ENCODE results near the gene KLHL7. TPM values are rescaled to one million over a fixed set of nuclear protein-coding genes. Genes with fewer than 3 reads are reported as not detected.

KLHL7 gene
- total and polyA plus RNA-seq, 9 of the 15 experiments (the other 6 are each of a cell fraction or from before 2014, with no cell fraction given) = 4.2 to 63.1 (median 32.3) TPM

DNA sequence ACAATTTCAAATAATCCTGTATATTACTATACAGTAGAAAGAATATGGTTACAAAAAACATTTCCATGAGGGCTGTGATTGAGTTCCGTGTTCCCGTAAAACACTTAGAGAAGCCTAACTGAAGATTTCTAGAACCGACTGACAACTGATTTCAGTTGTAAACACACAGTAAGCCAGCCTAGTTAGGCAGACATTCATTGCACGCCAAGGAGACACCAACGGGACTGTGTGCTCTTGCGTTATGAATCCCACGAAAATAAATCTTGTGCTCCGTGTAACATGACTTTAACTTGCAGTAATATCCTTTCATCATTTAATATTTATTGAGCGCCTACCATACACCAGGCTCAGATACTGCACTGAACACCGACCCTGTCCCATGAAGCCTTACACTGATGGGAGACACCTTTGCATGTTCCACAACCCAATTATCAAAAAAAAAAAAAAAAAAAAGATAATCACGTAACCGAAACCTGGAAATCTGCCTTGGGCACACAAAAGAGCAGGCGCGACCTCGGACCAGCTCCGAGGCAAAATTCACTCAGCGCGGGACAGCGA lies 420 bp upstream of the KLHL7 start (continued):
- TF ChIP-seq, protein P1, sequence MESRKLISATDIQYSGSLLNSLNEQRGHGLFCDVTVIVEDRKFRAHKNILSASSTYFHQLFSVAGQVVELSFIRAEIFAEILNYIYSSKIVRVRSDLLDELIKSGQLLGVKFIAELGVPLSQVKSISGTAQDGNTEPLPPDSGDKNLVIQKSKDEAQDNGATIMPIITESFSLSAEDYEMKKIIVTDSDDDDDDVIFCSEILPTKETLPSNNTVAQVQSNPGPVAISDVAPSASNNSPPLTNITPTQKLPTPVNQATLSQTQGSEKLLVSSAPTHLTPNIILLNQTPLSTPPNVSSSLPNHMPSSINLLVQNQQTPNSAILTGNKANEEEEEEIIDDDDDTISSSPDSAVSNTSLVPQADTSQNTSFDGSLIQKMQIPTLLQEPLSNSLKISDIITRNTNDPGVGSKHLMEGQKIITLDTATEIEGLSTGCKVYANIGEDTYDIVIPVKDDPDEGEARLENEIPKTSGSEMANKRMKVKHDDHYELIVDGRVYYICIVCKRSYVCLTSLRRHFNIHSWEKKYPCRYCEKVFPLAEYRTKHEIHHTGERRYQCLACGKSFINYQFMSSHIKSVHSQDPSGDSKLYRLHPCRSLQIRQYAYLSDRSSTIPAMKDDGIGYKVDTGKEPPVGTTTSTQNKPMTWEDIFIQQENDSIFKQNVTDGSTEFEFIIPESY (CRISPR knock-in tag; IDR thresholded peaks at IDR 0.05) = no peak
- no peak for TF ChIP-seq ZNF3 (CRISPR knock-in tag; IDR thresholded peaks at IDR 0.05)
- no peak for TF ChIP-seq JUNB (CRISPR knock-in tag; conservative IDR thresholded peaks at IDR 0.05)
- TF ChIP-seq LCOR (CRISPR knock-in tag; IDR thresholded peaks at IDR 0.05) = no peak
- TF ChIP-seq HDAC3 (IDR thresholded peaks at IDR 0.05; ENCODE audit: borderline replicate concordance, partially characterized antibody) = no peak
- no peak for TF ChIP-seq ZNF551 (CRISPR knock-in tag; IDR thresholded peaks at IDR 0.05)
- TF ChIP-seq DIDO1 (tag; IDR thresholded peaks at IDR 0.05; ENCODE audit: low read depth) = 0 out of 2 replicates have a peak, but pooled peaks have one; percentile 31
- TF ChIP-seq FOXK2 (conservative IDR thresholded peaks at IDR 0.05 in 1 of 2, IDR thresholded peaks at IDR 0.05 in 1 of 2; ENCODE audit: low read depth in 2 of 2) = 0 out of 4 replicates have a peak, but pooled peaks of 1 of the 2 experiments have one; percentile 33
- TF ChIP-seq CHCHD3 (CRISPR knock-in tag; IDR thresholded peaks at IDR 0.05) = no peak
- no peak for TF ChIP-seq ZBED1 (IDR thresholded peaks at IDR 0.05)
- no peak for TF ChIP-seq IRF2 (CRISPR knock-in tag; IDR thresholded peaks at IDR 0.05)
- peak; percentile 70 for TF ChIP-seq SAP30 (IDR thresholded peaks at IDR 0.05; ENCODE audit: borderline replicate concordance, insufficient read depth, low read depth, low read length, poor library complexity, severe bottlenecking)
- TF ChIP-seq, protein P2, sequence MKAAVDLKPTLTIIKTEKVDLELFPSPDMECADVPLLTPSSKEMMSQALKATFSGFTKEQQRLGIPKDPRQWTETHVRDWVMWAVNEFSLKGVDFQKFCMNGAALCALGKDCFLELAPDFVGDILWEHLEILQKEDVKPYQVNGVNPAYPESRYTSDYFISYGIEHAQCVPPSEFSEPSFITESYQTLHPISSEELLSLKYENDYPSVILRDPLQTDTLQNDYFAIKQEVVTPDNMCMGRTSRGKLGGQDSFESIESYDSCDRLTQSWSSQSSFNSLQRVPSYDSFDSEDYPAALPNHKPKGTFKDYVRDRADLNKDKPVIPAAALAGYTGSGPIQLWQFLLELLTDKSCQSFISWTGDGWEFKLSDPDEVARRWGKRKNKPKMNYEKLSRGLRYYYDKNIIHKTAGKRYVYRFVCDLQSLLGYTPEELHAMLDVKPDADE (conservative IDR thresholded peaks at IDR 0.05; ENCODE audit: control insufficient read depth, low read depth, low read length) = peak; percentile 26; the same call in 1 of the 2 replicates
- no peak for TF ChIP-seq ZZZ3 (IDR thresholded peaks at IDR 0.05)
- TF ChIP-seq BCOR (IDR thresholded peaks at IDR 0.05) = 0 out of 2 replicates have a peak, but pooled peaks have one; percentile 30
- no peak for TF ChIP-seq TCFL5 (CRISPR knock-in tag; conservative IDR thresholded peaks at IDR 0.05)
- TF ChIP-seq SMAD1 (IDR thresholded peaks at IDR 0.05; ENCODE audit: low read depth, low read length, partially characterized antibody) = no peak
- TF ChIP-seq U2AF1 (optimal IDR thresholded peaks at IDR 0.05; ENCODE audit: low read depth, low read length) = no peak
- TF ChIP-seq ATF1 (CRISPR knock-in tag; IDR thresholded peaks at IDR 0.05) = no peak
- TF ChIP-seq ATF1 (tag; IDR thresholded peaks at IDR 0.05) = no peak
- TF ChIP-seq PHF20 (IDR thresholded peaks at IDR 0.05; ENCODE audit: partially characterized antibody) = no peak
- TF ChIP-seq, protein P3, sequence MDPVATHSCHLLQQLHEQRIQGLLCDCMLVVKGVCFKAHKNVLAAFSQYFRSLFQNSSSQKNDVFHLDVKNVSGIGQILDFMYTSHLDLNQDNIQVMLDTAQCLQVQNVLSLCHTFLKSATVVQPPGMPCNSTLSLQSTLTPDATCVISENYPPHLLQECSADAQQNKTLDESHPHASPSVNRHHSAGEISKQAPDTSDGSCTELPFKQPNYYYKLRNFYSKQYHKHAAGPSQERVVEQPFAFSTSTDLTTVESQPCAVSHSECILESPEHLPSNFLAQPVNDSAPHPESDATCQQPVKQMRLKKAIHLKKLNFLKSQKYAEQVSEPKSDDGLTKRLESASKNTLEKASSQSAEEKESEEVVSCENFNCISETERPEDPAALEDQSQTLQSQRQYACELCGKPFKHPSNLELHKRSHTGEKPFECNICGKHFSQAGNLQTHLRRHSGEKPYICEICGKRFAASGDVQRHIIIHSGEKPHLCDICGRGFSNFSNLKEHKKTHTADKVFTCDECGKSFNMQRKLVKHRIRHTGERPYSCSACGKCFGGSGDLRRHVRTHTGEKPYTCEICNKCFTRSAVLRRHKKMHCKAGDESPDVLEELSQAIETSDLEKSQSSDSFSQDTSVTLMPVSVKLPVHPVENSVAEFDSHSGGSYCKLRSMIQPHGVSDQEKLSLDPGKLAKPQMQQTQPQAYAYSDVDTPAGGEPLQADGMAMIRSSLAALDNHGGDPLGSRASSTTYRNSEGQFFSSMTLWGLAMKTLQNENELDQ (CRISPR knock-in tag; IDR thresholded peaks at IDR 0.05; ENCODE audit: borderline replicate concordance) = no peak
- TF ChIP-seq GABPB1 (CRISPR knock-in tag; IDR thresholded peaks at IDR 0.05) = no peak
- no peak for TF ChIP-seq MIER1 (IDR thresholded peaks at IDR 0.05; ENCODE audit: low read depth)

Measured in K562 (cell line).